ENCODE results near the gene KCNQ1. TPM values are rescaled to one million over a fixed set of nuclear protein-coding genes. Genes with fewer than 3 reads are reported as not detected.

Gene KCNQ1
- total and polyA plus RNA-seq, 2 experiments from 2014 or later: 0.45 to 0.87 TPM

DNA sequence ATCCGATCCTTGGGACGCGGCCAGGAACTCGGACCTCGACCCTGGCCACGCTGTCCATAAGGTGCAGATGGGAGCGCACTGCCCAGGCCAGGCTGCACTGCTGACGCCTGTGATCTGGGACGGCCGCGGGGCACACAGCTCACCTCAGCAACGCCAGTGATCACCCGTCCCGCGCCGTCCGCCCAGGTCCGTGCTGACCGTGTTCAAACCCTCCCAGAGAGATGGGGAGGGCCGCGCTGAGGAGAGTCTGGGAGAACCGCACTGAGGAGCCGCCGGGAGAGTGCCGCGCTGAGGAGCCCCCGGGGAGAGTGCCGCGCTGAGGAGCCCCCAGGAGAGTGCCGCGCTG is 254.3 kb downstream of the KCNQ1 start:
- peak; percentile 12 for ATAC-seq
- H3K9me3 Mint-ChIP-seq: peaks cover 13% of the 10 kb centered on the region
- H3F3A ChIP-seq (replicated peaks; ENCODE audit: low read depth): peaks cover 7% of the 10 kb centered on the region
- TF ChIP-seq JUNB (IDR thresholded peaks at IDR 0.05; ENCODE audit: unreplicated experiment): no peak
- TF ChIP-seq ZNF331 (CRISPR knock-in tag; IDR thresholded peaks at IDR 0.05; ENCODE audit: low read depth): no peak
- TF ChIP-seq, protein P1, sequence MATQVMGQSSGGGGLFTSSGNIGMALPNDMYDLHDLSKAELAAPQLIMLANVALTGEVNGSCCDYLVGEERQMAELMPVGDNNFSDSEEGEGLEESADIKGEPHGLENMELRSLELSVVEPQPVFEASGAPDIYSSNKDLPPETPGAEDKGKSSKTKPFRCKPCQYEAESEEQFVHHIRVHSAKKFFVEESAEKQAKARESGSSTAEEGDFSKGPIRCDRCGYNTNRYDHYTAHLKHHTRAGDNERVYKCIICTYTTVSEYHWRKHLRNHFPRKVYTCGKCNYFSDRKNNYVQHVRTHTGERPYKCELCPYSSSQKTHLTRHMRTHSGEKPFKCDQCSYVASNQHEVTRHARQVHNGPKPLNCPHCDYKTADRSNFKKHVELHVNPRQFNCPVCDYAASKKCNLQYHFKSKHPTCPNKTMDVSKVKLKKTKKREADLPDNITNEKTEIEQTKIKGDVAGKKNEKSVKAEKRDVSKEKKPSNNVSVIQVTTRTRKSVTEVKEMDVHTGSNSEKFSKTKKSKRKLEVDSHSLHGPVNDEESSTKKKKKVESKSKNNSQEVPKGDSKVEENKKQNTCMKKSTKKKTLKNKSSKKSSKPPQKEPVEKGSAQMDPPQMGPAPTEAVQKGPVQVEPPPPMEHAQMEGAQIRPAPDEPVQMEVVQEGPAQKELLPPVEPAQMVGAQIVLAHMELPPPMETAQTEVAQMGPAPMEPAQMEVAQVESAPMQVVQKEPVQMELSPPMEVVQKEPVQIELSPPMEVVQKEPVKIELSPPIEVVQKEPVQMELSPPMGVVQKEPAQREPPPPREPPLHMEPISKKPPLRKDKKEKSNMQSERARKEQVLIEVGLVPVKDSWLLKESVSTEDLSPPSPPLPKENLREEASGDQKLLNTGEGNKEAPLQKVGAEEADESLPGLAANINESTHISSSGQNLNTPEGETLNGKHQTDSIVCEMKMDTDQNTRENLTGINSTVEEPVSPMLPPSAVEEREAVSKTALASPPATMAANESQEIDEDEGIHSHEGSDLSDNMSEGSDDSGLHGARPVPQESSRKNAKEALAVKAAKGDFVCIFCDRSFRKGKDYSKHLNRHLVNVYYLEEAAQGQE (IDR thresholded peaks at IDR 0.05; ENCODE audit: unreplicated experiment): no peak
- no peak for TF ChIP-seq EZH2phosphoT487 (IDR thresholded peaks at IDR 0.05; ENCODE audit: unreplicated experiment)
- no peak for TF ChIP-seq NANOG (IDR thresholded peaks at IDR 0.05; ENCODE audit: borderline replicate concordance)
- TF ChIP-seq, protein P2, sequence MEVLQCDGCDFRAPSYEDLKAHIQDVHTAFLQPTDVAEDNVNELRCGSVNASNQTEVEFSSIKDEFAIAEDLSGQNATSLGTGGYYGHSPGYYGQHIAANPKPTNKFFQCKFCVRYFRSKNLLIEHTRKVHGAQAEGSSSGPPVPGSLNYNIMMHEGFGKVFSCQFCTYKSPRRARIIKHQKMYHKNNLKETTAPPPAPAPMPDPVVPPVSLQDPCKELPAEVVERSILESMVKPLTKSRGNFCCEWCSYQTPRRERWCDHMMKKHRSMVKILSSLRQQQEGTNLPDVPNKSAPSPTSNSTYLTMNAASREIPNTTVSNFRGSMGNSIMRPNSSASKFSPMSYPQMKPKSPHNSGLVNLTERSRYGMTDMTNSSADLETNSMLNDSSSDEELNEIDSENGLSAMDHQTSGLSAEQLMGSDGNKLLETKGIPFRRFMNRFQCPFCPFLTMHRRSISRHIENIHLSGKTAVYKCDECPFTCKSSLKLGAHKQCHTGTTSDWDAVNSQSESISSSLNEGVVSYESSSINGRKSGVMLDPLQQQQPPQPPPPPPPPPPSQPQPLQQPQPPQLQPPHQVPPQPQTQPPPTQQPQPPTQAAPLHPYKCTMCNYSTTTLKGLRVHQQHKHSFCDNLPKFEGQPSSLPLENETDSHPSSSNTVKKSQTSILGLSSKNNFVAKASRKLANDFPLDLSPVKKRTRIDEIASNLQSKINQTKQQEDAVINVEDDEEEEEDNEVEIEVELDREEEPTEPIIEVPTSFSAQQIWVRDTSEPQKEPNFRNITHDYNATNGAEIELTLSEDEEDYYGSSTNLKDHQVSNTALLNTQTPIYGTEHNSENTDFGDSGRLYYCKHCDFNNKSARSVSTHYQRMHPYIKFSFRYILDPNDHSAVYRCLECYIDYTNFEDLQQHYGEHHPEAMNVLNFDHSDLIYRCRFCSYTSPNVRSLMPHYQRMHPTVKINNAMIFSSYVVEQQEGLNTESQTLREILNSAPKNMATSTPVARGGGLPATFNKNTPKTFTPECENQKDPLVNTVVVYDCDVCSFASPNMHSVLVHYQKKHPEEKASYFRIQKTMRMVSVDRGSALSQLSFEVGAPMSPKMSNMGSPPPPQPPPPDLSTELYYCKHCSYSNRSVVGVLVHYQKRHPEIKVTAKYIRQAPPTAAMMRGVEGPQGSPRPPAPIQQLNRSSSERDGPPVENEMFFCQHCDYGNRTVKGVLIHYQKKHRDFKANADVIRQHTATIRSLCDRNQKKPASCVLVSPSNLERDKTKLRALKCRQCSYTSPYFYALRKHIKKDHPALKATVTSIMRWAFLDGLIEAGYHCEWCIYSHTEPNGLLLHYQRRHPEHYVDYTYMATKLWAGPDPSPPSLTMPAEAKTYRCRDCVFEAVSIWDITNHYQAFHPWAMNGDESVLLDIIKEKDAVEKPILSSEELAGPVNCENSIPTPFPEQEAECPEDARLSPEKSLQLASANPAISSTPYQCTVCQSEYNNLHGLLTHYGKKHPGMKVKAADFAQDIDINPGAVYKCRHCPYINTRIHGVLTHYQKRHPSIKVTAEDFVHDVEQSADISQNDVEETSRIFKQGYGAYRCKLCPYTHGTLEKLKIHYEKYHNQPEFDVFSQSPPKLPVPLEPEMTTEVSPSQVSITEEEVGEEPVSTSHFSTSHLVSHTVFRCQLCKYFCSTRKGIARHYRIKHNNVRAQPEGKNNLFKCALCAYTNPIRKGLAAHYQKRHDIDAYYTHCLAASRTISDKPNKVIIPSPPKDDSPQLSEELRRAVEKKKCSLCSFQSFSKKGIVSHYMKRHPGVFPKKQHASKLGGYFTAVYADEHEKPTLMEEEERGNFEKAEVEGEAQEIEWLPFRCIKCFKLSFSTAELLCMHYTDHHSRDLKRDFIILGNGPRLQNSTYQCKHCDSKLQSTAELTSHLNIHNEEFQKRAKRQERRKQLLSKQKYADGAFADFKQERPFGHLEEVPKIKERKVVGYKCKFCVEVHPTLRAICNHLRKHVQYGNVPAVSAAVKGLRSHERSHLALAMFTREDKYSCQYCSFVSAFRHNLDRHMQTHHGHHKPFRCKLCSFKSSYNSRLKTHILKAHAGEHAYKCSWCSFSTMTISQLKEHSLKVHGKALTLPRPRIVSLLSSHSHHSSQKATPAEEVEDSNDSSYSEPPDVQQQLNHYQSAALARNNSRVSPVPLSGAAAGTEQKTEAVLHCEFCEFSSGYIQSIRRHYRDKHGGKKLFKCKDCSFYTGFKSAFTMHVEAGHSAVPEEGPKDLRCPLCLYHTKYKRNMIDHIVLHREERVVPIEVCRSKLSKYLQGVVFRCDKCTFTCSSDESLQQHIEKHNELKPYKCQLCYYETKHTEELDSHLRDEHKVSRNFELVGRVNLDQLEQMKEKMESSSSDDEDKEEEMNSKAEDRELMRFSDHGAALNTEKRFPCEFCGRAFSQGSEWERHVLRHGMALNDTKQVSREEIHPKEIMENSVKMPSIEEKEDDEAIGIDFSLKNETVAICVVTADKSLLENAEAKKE (CRISPR knock-in tag; IDR thresholded peaks at IDR 0.05): no peak
- no peak for TF ChIP-seq ZNF114 (CRISPR knock-in tag; IDR thresholded peaks at IDR 0.05)
- TF ChIP-seq, protein P3, sequence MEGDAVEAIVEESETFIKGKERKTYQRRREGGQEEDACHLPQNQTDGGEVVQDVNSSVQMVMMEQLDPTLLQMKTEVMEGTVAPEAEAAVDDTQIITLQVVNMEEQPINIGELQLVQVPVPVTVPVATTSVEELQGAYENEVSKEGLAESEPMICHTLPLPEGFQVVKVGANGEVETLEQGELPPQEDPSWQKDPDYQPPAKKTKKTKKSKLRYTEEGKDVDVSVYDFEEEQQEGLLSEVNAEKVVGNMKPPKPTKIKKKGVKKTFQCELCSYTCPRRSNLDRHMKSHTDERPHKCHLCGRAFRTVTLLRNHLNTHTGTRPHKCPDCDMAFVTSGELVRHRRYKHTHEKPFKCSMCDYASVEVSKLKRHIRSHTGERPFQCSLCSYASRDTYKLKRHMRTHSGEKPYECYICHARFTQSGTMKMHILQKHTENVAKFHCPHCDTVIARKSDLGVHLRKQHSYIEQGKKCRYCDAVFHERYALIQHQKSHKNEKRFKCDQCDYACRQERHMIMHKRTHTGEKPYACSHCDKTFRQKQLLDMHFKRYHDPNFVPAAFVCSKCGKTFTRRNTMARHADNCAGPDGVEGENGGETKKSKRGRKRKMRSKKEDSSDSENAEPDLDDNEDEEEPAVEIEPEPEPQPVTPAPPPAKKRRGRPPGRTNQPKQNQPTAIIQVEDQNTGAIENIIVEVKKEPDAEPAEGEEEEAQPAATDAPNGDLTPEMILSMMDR (conservative IDR thresholded peaks at IDR 0.05; ENCODE audit: low read depth in 2 of 2): no peak
- no peak for TF ChIP-seq EZH2 (IDR thresholded peaks at IDR 0.05; ENCODE audit: low read depth, unreplicated experiment)
- TF ChIP-seq, protein P4, sequence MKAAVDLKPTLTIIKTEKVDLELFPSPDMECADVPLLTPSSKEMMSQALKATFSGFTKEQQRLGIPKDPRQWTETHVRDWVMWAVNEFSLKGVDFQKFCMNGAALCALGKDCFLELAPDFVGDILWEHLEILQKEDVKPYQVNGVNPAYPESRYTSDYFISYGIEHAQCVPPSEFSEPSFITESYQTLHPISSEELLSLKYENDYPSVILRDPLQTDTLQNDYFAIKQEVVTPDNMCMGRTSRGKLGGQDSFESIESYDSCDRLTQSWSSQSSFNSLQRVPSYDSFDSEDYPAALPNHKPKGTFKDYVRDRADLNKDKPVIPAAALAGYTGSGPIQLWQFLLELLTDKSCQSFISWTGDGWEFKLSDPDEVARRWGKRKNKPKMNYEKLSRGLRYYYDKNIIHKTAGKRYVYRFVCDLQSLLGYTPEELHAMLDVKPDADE (IDR thresholded peaks at IDR 0.05): no peak
- no peak for TF ChIP-seq CREB1 (CRISPR knock-in tag; IDR thresholded peaks at IDR 0.05; ENCODE audit: low read depth)
- H3K36me3 Mint-ChIP-seq (ENCODE audit: low read depth): peaks cover 34% of the 10 kb centered on the region
- no peak overlapping the region for H3K27ac Mint-ChIP-seq
- peaks cover 26% of the 10 kb centered on the region for H3K27me3 ChIP-seq (ENCODE audit: insufficient read depth)
- H3K4me3 ChIP-seq: peak overlapping the region; percentile 70
- no peak overlapping the region for H3K27ac ChIP-seq (ENCODE audit: low read depth)
- H3K4me3 Mint-ChIP-seq: peak overlapping the region; percentile 80
- H3K36me3 ChIP-seq (ENCODE audit: insufficient read depth): no peaks in the 10 kb centered on the region
- peaks cover 41% of the 10 kb centered on the region for H3K27me3 Mint-ChIP-seq (ENCODE audit: insufficient read depth, low read depth, poor library complexity)
- peaks cover 3% of the 10 kb centered on the region; the same call in 1 of the 2 replicates for H4K20me1 ChIP-seq (replicated peaks; ENCODE audit: insufficient read depth)
- H3K4me2 ChIP-seq: peak overlapping the region; percentile 82
- peaks cover 44% of the 10 kb centered on the region for H3K4me1 ChIP-seq (ENCODE audit: insufficient read depth)
- no peak overlapping the region for H2AFZ ChIP-seq
- peaks cover 52% of the 10 kb centered on the region for H3K79me2 ChIP-seq (replicated peaks; ENCODE audit: insufficient read depth)
- H3K9me2 ChIP-seq (ENCODE audit: insufficient read depth): no peaks in the 10 kb centered on the region
- peak; percentile 37 for DNase-seq (ENCODE audit: low spot score)
- peaks cover 62% of the 10 kb centered on the region for H3K4me1 Mint-ChIP-seq

All from GM23338 (cell line).